ENCODE results near the gene RNF213.

GRCh38 chr17:80432350-80432955 is 171.8 kb downstream of the RNF213 start:
- TF ChIP-seq CTCF (IDR thresholded peaks at IDR 0.05; ENCODE audit: insufficient read depth, low read depth, low read length) (no peak), EZH2 (IDR thresholded peaks at IDR 0.05; ENCODE audit: insufficient read depth, low read length) (no peak)
